Type B pancreatic cell (in vitro differentiated cells): Measurements from ENCODE around the gene YARS1. TPM values are rescaled to one million over a fixed set of nuclear protein-coding genes. Genes with fewer than 3 reads are reported as not detected.
A peak's percentile ranks its signal among the peaks of the same experiment; 100 is the strongest.

Experiments
- DNase-seq: peaks from one replicate; pipeline ENCODE4 v3.0.0; 2021; ENCODE audit warnings: mixed read lengths; ENCODE audit not compliant: unreplicated experiment; ENCODE audit errors: extremely low spot score
- H3K27ac Mint-ChIP-seq: 2 replicates; pipeline ENCODE4 v1.8.0; 2021; ENCODE audit warnings: mild to moderate bottlenecking, mixed read lengths
- H3K27me3 Mint-ChIP-seq: 2 replicates; pipeline ENCODE4 v1.8.0; 2021; ENCODE audit warnings: mixed read lengths
- H3K36me3 Mint-ChIP-seq: 2 replicates; pipeline ENCODE4 v1.8.0; 2021; ENCODE audit warnings: mixed read lengths
- H3K4me1 Mint-ChIP-seq: one replicate; pipeline ENCODE4 v1.8.0; 2021; ENCODE audit warnings: mixed read lengths; ENCODE audit not compliant: unreplicated experiment
- H3K4me3 Mint-ChIP-seq: 2 replicates; pipeline ENCODE4 v1.8.0; 2021; ENCODE audit warnings: mild to moderate bottlenecking, mixed read lengths
- H3K9me3 Mint-ChIP-seq: 2 replicates; pipeline ENCODE4 v1.8.0; 2021; ENCODE audit warnings: mixed read lengths
- CTCF ChIP-seq: fragments of 200-600 bp; sonication (generic); conservative IDR thresholded peaks from 2 replicates; pipeline ENCODE4 v1.5.0; 2021; ENCODE audit warnings: antibody characterized with exemption, mild to moderate bottlenecking
- total RNA-seq: library from RNA; stranded (reverse); gene quantifications from 2 replicates; pipeline ENCODE4 v1.2.1, GENCODE V29; 2021; ENCODE audit warnings: low replicate concordance

YARS1 gene
- total RNA-seq, 1 donor from 2014 or later = 83.7 TPM

GRCh38 chr1:32749771-32750170, 67.4 kb downstream of the YARS1 start:
- H3K27ac Mint-ChIP-seq = no peak overlapping the region
- DNase-seq = no peak
- no peaks in the 10 kb centered on the region for H3K27me3 Mint-ChIP-seq
- TF ChIP-seq CTCF = no peak
- H3K36me3 Mint-ChIP-seq = no peaks in the 10 kb centered on the region
- H3K4me3 Mint-ChIP-seq = no peak overlapping the region
- H3K4me1 Mint-ChIP-seq = peaks cover 21% of the 10 kb centered on the region
- H3K9me3 Mint-ChIP-seq = no peaks in the 10 kb centered on the region

- no peak for TF ChIP-seq CTCF
- H3K27ac Mint-ChIP-seq = peak overlapping the region; percentile 61
- H3K9me3 Mint-ChIP-seq = no peaks in the 10 kb centered on the region
- no peak for DNase-seq
- H3K27me3 Mint-ChIP-seq = no peaks in the 10 kb centered on the region
- H3K4me1 Mint-ChIP-seq = peaks cover 21% of the 10 kb centered on the region
- H3K36me3 Mint-ChIP-seq = no peaks in the 10 kb centered on the region
- no peak overlapping the region for H3K4me3 Mint-ChIP-seq
Observed at GRCh38 chr1:32749332-32749731, 67.8 kb downstream of the YARS1 start.

- peaks cover 4% of the 10 kb centered on the region for H3K36me3 Mint-ChIP-seq
- H3K4me3 Mint-ChIP-seq = no peak overlapping the region
- no peak for DNase-seq
- no peaks in the 10 kb centered on the region for H3K9me3 Mint-ChIP-seq
- peaks cover 25% of the 10 kb centered on the region for H3K4me1 Mint-ChIP-seq
- no peak for TF ChIP-seq CTCF
- H3K27ac Mint-ChIP-seq = peak overlapping the region; percentile 61
- H3K27me3 Mint-ChIP-seq = no peaks in the 10 kb centered on the region
Observed at GRCh38 chr1:32748926-32749325, 68.2 kb downstream of the YARS1 start.

GRCh38 chr1:32748348-32748747, 68.8 kb downstream of the YARS1 start:
- H3K27ac Mint-ChIP-seq = no peak overlapping the region
- peaks cover 31% of the 10 kb centered on the region for H3K4me1 Mint-ChIP-seq
- no peak overlapping the region for H3K4me3 Mint-ChIP-seq
- no peaks in the 10 kb centered on the region for H3K27me3 Mint-ChIP-seq
- H3K9me3 Mint-ChIP-seq = no peaks in the 10 kb centered on the region
- no peak for TF ChIP-seq CTCF
- DNase-seq = no peak
- H3K36me3 Mint-ChIP-seq = peaks cover 4% of the 10 kb centered on the region

- Mint-ChIP-seq H3K27me3 (no peaks in the 10 kb centered on the region), H3K9me3 (no peaks in the 10 kb centered on the region), H3K27ac (peak overlapping the region; percentile 67), H3K36me3 (peaks cover 4% of the 10 kb centered on the region), H3K4me1 (peaks cover 31% of the 10 kb centered on the region), H3K4me3 (no peak overlapping the region)
- DNase-seq = no peak
- no peak for TF ChIP-seq CTCF
Observed at GRCh38 chr1:32746130-32746529, 71.0 kb downstream of the YARS1 start.

- Mint-ChIP-seq H3K27me3 (no peaks in the 10 kb centered on the region), H3K4me3 (peak overlapping the region; percentile 88), H3K27ac (peak overlapping the region; percentile 82), H3K36me3 (peaks cover 4% of the 10 kb centered on the region), H3K4me1 (peaks cover 28% of the 10 kb centered on the region), H3K9me3 (no peaks in the 10 kb centered on the region)
- DNase-seq = no peak
- no peak for TF ChIP-seq CTCF
Observed at GRCh38 chr1:32744071-32744425, 73.1 kb downstream of the YARS1 start.
